Astrocyte (in vitro differentiated cells and primary cell): ENCODE data around the gene LMO1.

Experiments used
- EZH2 ChIP-seq: IDR thresholded peaks from 2 replicates; pipeline ENCODE4 v1.6.1; 2012; ENCODE audit warnings: mild to moderate bottlenecking, low read length, inconsistent platforms; ENCODE audit not compliant: insufficient read depth
- TF ChIP-seq, protein P1 (sequence below): IDR thresholded peaks from 2 replicates; pipeline ENCODE4 v1.5.1; 2011; ENCODE audit warnings: low read depth, mild to moderate bottlenecking, inconsistent platforms, low read length, moderate library complexity; ENCODE audit not compliant: insufficient read depth

DNA sequence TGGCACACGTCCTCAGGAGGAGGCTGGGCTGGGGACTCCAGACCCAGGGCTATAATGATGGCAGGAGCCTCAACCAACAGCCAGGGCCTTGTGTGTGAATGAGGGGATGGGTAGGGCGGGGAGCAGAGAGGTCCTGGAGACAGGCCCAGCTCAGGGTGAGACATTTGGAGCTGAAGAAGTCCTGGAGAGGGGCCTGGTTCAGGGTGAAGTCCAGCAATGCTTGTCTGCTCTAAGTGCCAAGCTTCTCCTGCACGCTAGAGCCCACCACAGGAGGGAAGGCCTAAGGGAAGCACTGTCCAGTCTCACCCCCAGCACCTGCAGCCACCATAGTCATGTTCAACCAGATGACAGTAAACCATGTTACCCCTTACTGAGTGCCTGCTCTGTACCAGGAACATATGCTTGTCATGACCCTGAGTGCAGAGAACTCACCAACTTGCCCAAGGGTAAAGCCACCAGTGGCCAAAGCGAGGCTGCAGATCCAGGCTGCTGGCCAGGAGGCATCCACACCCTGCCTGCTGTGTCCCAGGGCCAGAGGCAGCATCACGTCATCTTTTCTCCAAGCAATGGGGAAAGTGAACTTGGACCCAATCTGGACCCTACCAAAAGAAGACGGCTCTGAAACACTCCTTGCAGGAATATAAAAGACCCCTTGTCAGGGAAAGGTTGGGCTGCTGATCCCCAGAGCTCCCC lies 24.0 kb downstream of the LMO1 start:
- TF ChIP-seq, protein P1, sequence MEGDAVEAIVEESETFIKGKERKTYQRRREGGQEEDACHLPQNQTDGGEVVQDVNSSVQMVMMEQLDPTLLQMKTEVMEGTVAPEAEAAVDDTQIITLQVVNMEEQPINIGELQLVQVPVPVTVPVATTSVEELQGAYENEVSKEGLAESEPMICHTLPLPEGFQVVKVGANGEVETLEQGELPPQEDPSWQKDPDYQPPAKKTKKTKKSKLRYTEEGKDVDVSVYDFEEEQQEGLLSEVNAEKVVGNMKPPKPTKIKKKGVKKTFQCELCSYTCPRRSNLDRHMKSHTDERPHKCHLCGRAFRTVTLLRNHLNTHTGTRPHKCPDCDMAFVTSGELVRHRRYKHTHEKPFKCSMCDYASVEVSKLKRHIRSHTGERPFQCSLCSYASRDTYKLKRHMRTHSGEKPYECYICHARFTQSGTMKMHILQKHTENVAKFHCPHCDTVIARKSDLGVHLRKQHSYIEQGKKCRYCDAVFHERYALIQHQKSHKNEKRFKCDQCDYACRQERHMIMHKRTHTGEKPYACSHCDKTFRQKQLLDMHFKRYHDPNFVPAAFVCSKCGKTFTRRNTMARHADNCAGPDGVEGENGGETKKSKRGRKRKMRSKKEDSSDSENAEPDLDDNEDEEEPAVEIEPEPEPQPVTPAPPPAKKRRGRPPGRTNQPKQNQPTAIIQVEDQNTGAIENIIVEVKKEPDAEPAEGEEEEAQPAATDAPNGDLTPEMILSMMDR: no peak
- no peak for TF ChIP-seq EZH2
